Measurements from ENCODE around the gene OVCA2. TPM values are rescaled to one million over a fixed set of nuclear protein-coding genes. Genes with fewer than 3 reads are reported as not detected.

Gene OVCA2
- total RNA-seq, 1 donor from 2014 or later, result 44.0 TPM

DNA sequence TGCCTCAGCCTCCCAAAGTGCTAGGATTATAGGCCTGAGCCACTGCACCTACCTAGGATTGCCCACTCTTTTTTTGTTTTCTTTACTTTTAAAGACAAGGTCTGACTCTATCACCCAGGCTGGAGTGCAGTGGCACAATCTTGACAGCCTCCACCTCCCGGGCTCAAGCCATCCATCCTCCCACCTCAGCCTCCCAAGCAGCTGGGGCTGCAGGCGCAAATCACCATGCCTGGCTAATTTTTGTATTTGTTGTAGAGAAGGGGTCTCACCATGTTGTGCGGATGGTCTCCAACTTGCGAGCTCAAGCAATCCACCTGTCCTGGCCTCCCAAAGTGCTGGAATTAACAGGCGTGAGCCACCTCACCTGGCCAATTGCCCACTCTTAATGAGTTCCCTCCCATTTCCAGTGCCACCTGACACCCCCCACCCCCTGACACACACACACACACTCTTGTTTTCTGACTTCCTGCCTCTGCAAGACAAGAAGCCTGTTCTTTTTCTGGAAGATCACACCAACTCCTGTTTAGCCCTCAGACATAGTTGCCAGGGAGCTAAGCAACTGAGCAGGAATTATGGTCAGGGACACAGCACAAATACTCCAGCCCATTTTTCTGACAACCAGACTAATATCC is 2.6 kb downstream of the OVCA2 start:
- Mint-ChIP-seq H3K27ac (no peak overlapping the region), H3K4me3 (no peak overlapping the region), H3K36me3 (ENCODE audit: low read depth) (peaks cover 37% of the 10 kb centered on the region), H3K9me3 (no peaks in the 10 kb centered on the region), H3K27me3 (ENCODE audit: insufficient read depth) (peaks cover 3% of the 10 kb centered on the region), H3K4me1 (ENCODE audit: low read depth) (peaks cover 44% of the 10 kb centered on the region)
- intact Hi-C loops (cut with micrococcal nuclease), result loop anchor here (5.0 kb wide), 2 partner anchors 172 to 397 kb away; partner anchors contain the start of genes RILP and SCARF1
- no peak for DNase-seq (ENCODE audit: low spot score)

DNA sequence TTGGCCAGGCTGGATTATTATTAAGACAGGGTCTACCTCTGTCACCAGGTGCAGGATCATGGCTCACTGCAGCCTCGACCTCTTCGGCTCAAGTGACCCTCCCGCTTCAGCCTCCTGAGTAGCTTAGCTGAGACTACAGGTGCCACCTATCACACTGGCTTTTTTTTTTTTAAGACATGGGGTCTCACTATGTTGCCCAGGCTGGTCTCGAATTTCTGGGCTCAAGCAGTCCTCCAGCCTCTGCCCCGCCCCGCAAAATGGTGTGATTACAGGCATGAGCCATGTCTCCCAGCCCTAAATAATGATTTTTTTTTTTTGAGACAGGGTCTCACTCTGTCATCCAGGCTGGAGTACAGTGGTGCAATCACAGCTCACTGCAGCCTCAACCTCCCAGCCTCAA is 5.8 kb downstream of the OVCA2 start:
- H3K27me3 Mint-ChIP-seq (ENCODE audit: insufficient read depth), result peaks cover 7% of the 10 kb centered on the region
- no peak overlapping the region for H3K4me3 Mint-ChIP-seq

GRCh38 chr17:2048805-2049204 is 7.0 kb downstream of the OVCA2 start:
- intact Hi-C loops (cut with micrococcal nuclease), result loop anchor here (1.0 kb wide), 1 partner anchor 8 kb away; no protein-coding TSS in a partner anchor
- H3K9me3 Mint-ChIP-seq, result no peaks in the 10 kb centered on the region
- peaks cover 12% of the 10 kb centered on the region for H3K27me3 Mint-ChIP-seq (ENCODE audit: insufficient read depth)

More for the DNA sequence above, 5.8 kb downstream of the OVCA2 start:
- Mint-ChIP-seq H3K27ac (no peak overlapping the region), H3K36me3 (ENCODE audit: low read depth) (peaks cover 24% of the 10 kb centered on the region), H3K9me3 (no peaks in the 10 kb centered on the region), H3K4me1 (ENCODE audit: low read depth) (peaks cover 41% of the 10 kb centered on the region)
- no peak for DNase-seq (ENCODE audit: low spot score)
- intact Hi-C loops (cut with micrococcal nuclease), result no loop called here

GRCh38 chr17:2049333-2050299 is 7.8 kb downstream of the OVCA2 start:
- H3K36me3 Mint-ChIP-seq (ENCODE audit: low read depth), result peaks cover 8% of the 10 kb centered on the region
- peaks cover 12% of the 10 kb centered on the region for H3K27me3 Mint-ChIP-seq (ENCODE audit: insufficient read depth)
- H3K27ac Mint-ChIP-seq, result peak overlapping the region; percentile 82
- peaks cover 35% of the 10 kb centered on the region for H3K4me1 Mint-ChIP-seq (ENCODE audit: low read depth)
- no peaks in the 10 kb centered on the region for H3K9me3 Mint-ChIP-seq
- DNase-seq (ENCODE audit: low spot score), result peak; percentile 91
- H3K4me3 Mint-ChIP-seq, result peak overlapping the region; percentile 80
- intact Hi-C loops (cut with micrococcal nuclease), result loop anchor here (1.0 to 5.0 kb wide), 4 partner anchors 8 to 351 kb away; partner anchors contain the start of gene MNT

More at GRCh38 chr17:2048805-2049204, 7.0 kb downstream of the OVCA2 start:
- Mint-ChIP-seq H3K36me3 (ENCODE audit: low read depth) (peaks cover 13% of the 10 kb centered on the region), H3K4me3 (peak overlapping the region; percentile 80), H3K4me1 (ENCODE audit: low read depth) (peaks cover 38% of the 10 kb centered on the region), H3K27ac (peak overlapping the region; percentile 82)
- no peak for DNase-seq (ENCODE audit: low spot score)

- Mint-ChIP-seq H3K27ac (no peak overlapping the region), H3K4me3 (no peak overlapping the region), H3K4me1 (ENCODE audit: low read depth) (peaks cover 29% of the 10 kb centered on the region), H3K36me3 (ENCODE audit: low read depth) (peaks cover 2% of the 10 kb centered on the region), H3K27me3 (ENCODE audit: insufficient read depth) (peaks cover 12% of the 10 kb centered on the region), H3K9me3 (no peaks in the 10 kb centered on the region)
- peak; percentile 63 for DNase-seq (ENCODE audit: low spot score)
- intact Hi-C loops (cut with micrococcal nuclease), result loop anchor here (2.0 to 5.0 kb wide), 3 partner anchors 37 to 350 kb away; partner anchors contain the start of gene MNT
Measured at GRCh38 chr17:2050300-2051060, 8.7 kb downstream of the OVCA2 start.

GRCh38 chr17:2051061-2051932 is 9.5 kb downstream of the OVCA2 start:
- Mint-ChIP-seq H3K9me3 (no peaks in the 10 kb centered on the region), H3K4me1 (ENCODE audit: low read depth) (peaks cover 29% of the 10 kb centered on the region), H3K36me3 (ENCODE audit: low read depth) (no peaks in the 10 kb centered on the region), H3K27me3 (ENCODE audit: insufficient read depth) (peaks cover 12% of the 10 kb centered on the region), H3K27ac (peak overlapping the region; percentile 52), H3K4me3 (peak overlapping the region; percentile 54)
- intact Hi-C loops (cut with micrococcal nuclease), result loop anchor here (2.0 to 5.0 kb wide), 3 partner anchors 36 to 350 kb away; partner anchors contain the start of gene MNT
- no peak for DNase-seq (ENCODE audit: low spot score)

GRCh38 chr17:2051933-2052559 is 10.2 kb downstream of the OVCA2 start:
- intact Hi-C loops (cut with micrococcal nuclease), result loop anchor here (2.0 to 5.0 kb wide), 3 partner anchors 35 to 349 kb away; partner anchors contain the start of gene MNT
- H3K4me3 Mint-ChIP-seq, result peak overlapping the region; percentile 53
- peak overlapping the region; percentile 35 for H3K27ac Mint-ChIP-seq
- no peaks in the 10 kb centered on the region for H3K9me3 Mint-ChIP-seq
- H3K4me1 Mint-ChIP-seq (ENCODE audit: low read depth), result peaks cover 29% of the 10 kb centered on the region
- H3K27me3 Mint-ChIP-seq (ENCODE audit: insufficient read depth), result peaks cover 12% of the 10 kb centered on the region
- no peaks in the 10 kb centered on the region for H3K36me3 Mint-ChIP-seq (ENCODE audit: low read depth)
- no peak for DNase-seq (ENCODE audit: low spot score)

- peak overlapping the region; percentile 91 for H3K27ac Mint-ChIP-seq
- intact Hi-C loops (cut with micrococcal nuclease), result loop anchor here (1.0 to 5.0 kb wide), 8 partner anchors 23 to 339 kb away; partner anchors contain the start of genes DPH1, SMG6, SRR and TSR1
- peak overlapping the region; percentile 84 for H3K4me3 Mint-ChIP-seq
- peak; percentile 79 for DNase-seq (ENCODE audit: low spot score)
- peaks cover 2% of the 10 kb centered on the region for H3K36me3 Mint-ChIP-seq (ENCODE audit: low read depth)
- peaks cover 24% of the 10 kb centered on the region for H3K4me1 Mint-ChIP-seq (ENCODE audit: low read depth)
- H3K9me3 Mint-ChIP-seq, result no peaks in the 10 kb centered on the region
- peaks cover 12% of the 10 kb centered on the region for H3K27me3 Mint-ChIP-seq (ENCODE audit: insufficient read depth)
Measured at GRCh38 chr17:2053380-2054261, 11.8 kb downstream of the OVCA2 start.

- Mint-ChIP-seq H3K36me3 (ENCODE audit: low read depth) (peaks cover 2% of the 10 kb centered on the region), H3K4me1 (ENCODE audit: low read depth) (peaks cover 18% of the 10 kb centered on the region), H3K4me3 (peak overlapping the region; percentile 84), H3K27me3 (ENCODE audit: insufficient read depth) (peaks cover 12% of the 10 kb centered on the region), H3K27ac (peak overlapping the region; percentile 91), H3K9me3 (no peaks in the 10 kb centered on the region)
- no peak for DNase-seq (ENCODE audit: low spot score)
- intact Hi-C loops (cut with micrococcal nuclease), result loop anchor here (1.0 to 5.0 kb wide), 8 partner anchors 24 to 339 kb away; partner anchors contain the start of genes DPH1, SMG6, SRR and TSR1
Measured at GRCh38 chr17:2054262-2054511, 12.4 kb downstream of the OVCA2 start.

- peaks cover 7% of the 10 kb centered on the region for H3K36me3 Mint-ChIP-seq (ENCODE audit: low read depth)
- H3K27me3 Mint-ChIP-seq (ENCODE audit: insufficient read depth), result peaks cover 12% of the 10 kb centered on the region
- no peaks in the 10 kb centered on the region for H3K9me3 Mint-ChIP-seq
- peak within 1 kb of the TSS; percentile 91 for H3K27ac Mint-ChIP-seq
- peak; percentile 85 for DNase-seq (ENCODE audit: low spot score)
- intact Hi-C loops (cut with micrococcal nuclease), result loop anchor here (1.0 to 5.0 kb wide), 9 partner anchors 24 to 338 kb away; partner anchors contain the start of genes DPH1, SMG6, SRR and TSR1
- peak within 1 kb of the TSS; percentile 84 for H3K4me3 Mint-ChIP-seq
- H3K4me1 Mint-ChIP-seq (ENCODE audit: low read depth), result peaks cover 20% of the 10 kb centered on the region
Measured at GRCh38 chr17:2054512-2055291, 12.9 kb downstream of the OVCA2 start, which contains the start of gene HIC1. HIC1 (plus strand) TSS chr17:2055103; CDS start chr17:2056691, 1,588 bp downstream.
